Spleen (tissue), 11 donors: ENCODE results near the gene DOCK4. TPM values are rescaled to one million over a fixed set of nuclear protein-coding genes. Genes with fewer than 3 reads are reported as not detected.

Source experiments
- DNase-seq: peaks from one replicate; pipeline ENCODE4 v3.0.0-alpha.2; 2020
- H3K27ac ChIP-seq, 8 donors: fragments of 200-600 bp; sonication (generic) in 7 of 8; 1 replicate in 4 of 8; 2 replicates in 4 of 8; pipeline versions ENCODE4 v1.5.0 to v1.8.0; 2016 to 2021; ENCODE audit warnings: inconsistent platforms in 4 of 8, mild to moderate bottlenecking in 4 of 8, moderate library complexity in 1 of 8
- H3K27me3 ChIP-seq, 7 donors: fragments of 200-600 bp; sonication (generic) in 6 of 7; replicated peaks in 1 of 7; 1 replicate in 4 of 7; 2 replicates in 3 of 7; pipeline versions ENCODE4 v1.5.0 to v1.8.0; 2016 to 2021; ENCODE audit warnings: inconsistent platforms in 3 of 7, mild to moderate bottlenecking in 1 of 7
- H3K36me3 ChIP-seq, 6 donors: fragments of 200-600 bp; sonication (generic) in 5 of 6; 1 replicate in 4 of 6; 2 replicates in 2 of 6; pipeline versions ENCODE4 v1.5.0 to v1.8.0; 2016 to 2021; ENCODE audit warnings: inconsistent platforms in 2 of 6
- H3K4me1 ChIP-seq, 6 donors: fragments of 200-600 bp; sonication (generic) in 5 of 6; 1 replicate in 3 of 6; 2 replicates in 3 of 6; pipeline versions ENCODE4 v1.5.0 to v1.8.0; 2016 to 2021; ENCODE audit warnings: inconsistent platforms in 3 of 6
- H3K4me3 ChIP-seq, 8 donors: fragments of 200-600 bp; sonication (generic) in 7 of 8; 1 replicate in 4 of 8; 2 replicates in 4 of 8; pipeline versions ENCODE4 v1.5.0 to v1.8.0; 2016 to 2021; ENCODE audit warnings: inconsistent platforms in 4 of 8, mild to moderate bottlenecking in 4 of 8, moderate library complexity in 2 of 8
- H3K9me3 ChIP-seq, 8 donors: fragments of 200-600 bp; sonication (generic) in 7 of 8; 1 replicate in 4 of 8; 2 replicates in 4 of 8; pipeline versions ENCODE4 v1.5.0 to v1.8.0; 2016 to 2021; ENCODE audit warnings: inconsistent platforms in 4 of 8
- POLR2A ChIP-seq, 3 donors: fragments of 450-650 bp; IDR thresholded peaks; one replicate each; pipeline ENCODE4 v1.5.1; 2017; ENCODE audit warnings: antibody characterized with exemption in 3 of 3, mild to moderate bottlenecking in 1 of 3
- POLR2AphosphoS5 ChIP-seq, 3 donors: sonication (generic); formaldehyde crosslinking; IDR thresholded peaks; one replicate each; pipeline ENCODE4 v1.5.1; 2017; ENCODE audit warnings: antibody characterized with exemption in 3 of 3
- WGBS, 5 donors: extraction: QIAGEN DNeasy Blood & Tissue Kit in 3 of 5; methylation state at CpG; one replicate each; pipeline versions ENCODE4 v1.1.5 to v1.1.7; 2013 to 2018; 5-methylcytosine and 5-hydroxymethylcytosine counted together
- intact Hi-C: fragments of 100-400 bp; cut with DNase I; formaldehyde crosslinking; loops from one replicate; pipeline ENCODE4 v1.15.0; 2023; ENCODE audit warnings: low total_unique reads
- polyA plus RNA-seq, 3 donors: library from polyadenylated mRNA; stranded (reverse); fragments of 200-250 nt; gene quantifications; one replicate each; pipeline ENCODE4 v1.2.1, GENCODE V29; 2013
- total RNA-seq, 7 donors: library from RNA; depleted of rRNA in 3 of 7; stranded (reverse); fragments of >200 nt in 3 of 7; fragmentation: NEBNext Ultra II Directional in 4 of 7; extraction: Animal tissue kit (Norgen Biotek cat#: 25700) in 4 of 7; gene quantifications; one replicate each; pipeline versions ENCODE4 v1.1.0 to v1.2.1, GENCODE V29; 2016 to 2021
- TF ChIP-seq, protein P1 (sequence below), 11 experiments: fragments of 200-600 bp in 7 of 11; fragments of 450-650 bp in 4 of 11; sonication (generic) in 4 of 11; IDR thresholded peaks in 8 of 11; conservative IDR thresholded peaks in 3 of 11; 1 replicate in 7 of 11; 2 replicates in 4 of 11; pipeline versions ENCODE4 v1.4.0 to v1.8.0; 2016 to 2021; ENCODE audit warnings: antibody characterized with exemption in 11 of 11, inconsistent platforms in 4 of 11, mild to moderate bottlenecking in 1 of 11
- donor health status: healthy with polysubstance abuse.
- donor health status: DM: no; HTN: no; CAD: no; lungs with moderate emphysema.
- donor health status: DM: no; HTN: no; CAD: no.
- donor health status: Bipolar disorder and iron deficiency.
- donor health status: healthy.
- donor health status: DM: no; HTN: no; CAD: no.
- donor health status: DM: yes; HTN: yes; CAD: no.

DOCK4 gene
- total and polyA plus RNA-seq, 10 donors = 1.4 to 26.9 (median 14.2) TPM

DNA sequence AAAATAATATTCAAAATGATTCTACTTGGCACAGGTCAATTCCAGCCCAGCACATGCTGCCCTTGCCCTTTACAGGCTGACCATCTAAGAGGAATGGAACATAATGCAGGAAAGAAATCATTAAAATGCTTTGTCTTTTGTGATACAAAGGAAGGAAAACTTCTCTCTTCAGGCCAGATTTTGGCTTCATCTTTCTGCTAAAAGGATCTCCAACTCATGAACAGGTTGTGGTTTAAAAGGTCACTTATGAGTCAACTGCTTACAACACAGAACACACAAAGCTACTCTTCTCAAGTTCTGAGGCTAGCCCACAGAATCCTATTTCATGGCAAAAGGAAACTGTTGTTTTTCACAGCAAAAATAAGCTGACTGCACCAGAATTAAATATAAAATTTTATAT is 197.1 kb downstream of the DOCK4 start:
- H3K36me3 ChIP-seq = no peaks in the 10 kb centered on the region
- intact Hi-C loops = no loop called here
- no peak for DNase-seq
- TF ChIP-seq POLR2A (IDR thresholded peaks at IDR 0.05) = no peak
- TF ChIP-seq, protein P1, sequence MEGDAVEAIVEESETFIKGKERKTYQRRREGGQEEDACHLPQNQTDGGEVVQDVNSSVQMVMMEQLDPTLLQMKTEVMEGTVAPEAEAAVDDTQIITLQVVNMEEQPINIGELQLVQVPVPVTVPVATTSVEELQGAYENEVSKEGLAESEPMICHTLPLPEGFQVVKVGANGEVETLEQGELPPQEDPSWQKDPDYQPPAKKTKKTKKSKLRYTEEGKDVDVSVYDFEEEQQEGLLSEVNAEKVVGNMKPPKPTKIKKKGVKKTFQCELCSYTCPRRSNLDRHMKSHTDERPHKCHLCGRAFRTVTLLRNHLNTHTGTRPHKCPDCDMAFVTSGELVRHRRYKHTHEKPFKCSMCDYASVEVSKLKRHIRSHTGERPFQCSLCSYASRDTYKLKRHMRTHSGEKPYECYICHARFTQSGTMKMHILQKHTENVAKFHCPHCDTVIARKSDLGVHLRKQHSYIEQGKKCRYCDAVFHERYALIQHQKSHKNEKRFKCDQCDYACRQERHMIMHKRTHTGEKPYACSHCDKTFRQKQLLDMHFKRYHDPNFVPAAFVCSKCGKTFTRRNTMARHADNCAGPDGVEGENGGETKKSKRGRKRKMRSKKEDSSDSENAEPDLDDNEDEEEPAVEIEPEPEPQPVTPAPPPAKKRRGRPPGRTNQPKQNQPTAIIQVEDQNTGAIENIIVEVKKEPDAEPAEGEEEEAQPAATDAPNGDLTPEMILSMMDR (IDR thresholded peaks at IDR 0.05 in 8 of 11, conservative IDR thresholded peaks at IDR 0.05 in 3 of 11) = no peak
- no peak for TF ChIP-seq POLR2AphosphoS5 (IDR thresholded peaks at IDR 0.05)
- no peaks in the 10 kb centered on the region for H3K9me3 ChIP-seq
- H3K27me3 ChIP-seq = no peaks in the 10 kb centered on the region
- no peak overlapping the region for H3K27ac ChIP-seq
- peaks cover 0 to 9% (median 0%) of the 10 kb centered on the region in 6 donors for H3K4me1 ChIP-seq
- no peak overlapping the region for H3K4me3 ChIP-seq

DNA sequence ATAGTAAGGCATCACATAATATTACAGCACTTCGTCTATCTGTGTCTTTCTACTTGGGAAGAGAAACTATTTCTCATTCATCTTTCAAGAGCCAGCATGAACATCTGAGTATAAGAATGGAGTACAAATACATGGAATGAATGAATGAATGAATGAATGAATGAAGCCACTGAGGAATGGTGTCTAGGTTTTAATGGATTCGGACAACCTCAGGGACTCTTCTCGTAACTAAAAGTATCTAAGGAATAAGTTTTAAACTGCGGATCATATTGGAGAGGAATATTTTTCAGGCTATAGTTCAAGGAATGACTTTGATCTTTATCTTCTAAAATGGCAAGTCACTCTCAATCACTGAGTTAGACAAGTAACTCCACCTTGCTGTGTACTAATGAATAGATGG is 199.0 kb downstream of the DOCK4 start:
- intact Hi-C loops = no loop called here
- Histone ChIP-seq H3K9me3 (no peaks in the 10 kb centered on the region), H3K27ac (no peak overlapping the region), H3K4me3 (no peak overlapping the region), H3K27me3 (no peaks in the 10 kb centered on the region), H3K4me1 (peaks cover 0 to 9% (median 0%) of the 10 kb centered on the region in 6 donors), H3K36me3 (no peaks in the 10 kb centered on the region)
- no peak for DNase-seq
- TF ChIP-seq, protein P1 (IDR thresholded peaks at IDR 0.05 in 8 of 11, conservative IDR thresholded peaks at IDR 0.05 in 3 of 11) = no peak
- TF ChIP-seq POLR2A (IDR thresholded peaks at IDR 0.05) (no peak), POLR2AphosphoS5 (IDR thresholded peaks at IDR 0.05) (no peak)
- WGBS, 5 donors = 91 to 96% (median 95%) methylated on average over 4 of the region's 4 CpGs

DNA sequence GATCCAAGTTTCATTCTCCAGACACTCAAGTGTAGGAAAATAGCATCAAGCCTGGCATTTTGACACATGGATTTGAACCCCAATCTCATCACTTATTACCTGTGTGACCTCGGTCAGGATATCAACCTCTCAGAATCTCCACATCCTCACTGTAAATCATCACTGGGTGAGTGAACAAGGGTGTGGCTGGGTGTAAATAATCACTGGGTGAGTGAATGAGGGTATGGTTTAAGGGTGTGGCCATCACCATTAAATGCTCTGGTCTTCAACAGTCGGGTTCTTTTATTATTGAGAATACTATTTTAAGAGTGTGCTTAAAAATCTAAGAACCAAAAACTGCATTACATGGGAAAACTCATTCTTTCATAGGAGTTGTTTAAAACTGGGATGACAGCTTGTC is 200.1 kb downstream of the DOCK4 start:
- Histone ChIP-seq H3K36me3 (no peaks in the 10 kb centered on the region), H3K27me3 (no peaks in the 10 kb centered on the region), H3K4me1 (peaks cover 0 to 6% (median 0%) of the 10 kb centered on the region in 6 donors), H3K27ac (no peak overlapping the region), H3K9me3 (no peaks in the 10 kb centered on the region), H3K4me3 (no peak overlapping the region)
- intact Hi-C loops = no loop called here
- TF ChIP-seq POLR2AphosphoS5 (IDR thresholded peaks at IDR 0.05) (no peak), POLR2A (IDR thresholded peaks at IDR 0.05) (no peak)
- TF ChIP-seq, protein P1 (IDR thresholded peaks at IDR 0.05 in 8 of 11, conservative IDR thresholded peaks at IDR 0.05 in 3 of 11) = no peak
- no peak for DNase-seq
- WGBS, 5 donors = 82 to 97% (median 88%) methylated on average over 2 of the region's 2 CpGs

DNA sequence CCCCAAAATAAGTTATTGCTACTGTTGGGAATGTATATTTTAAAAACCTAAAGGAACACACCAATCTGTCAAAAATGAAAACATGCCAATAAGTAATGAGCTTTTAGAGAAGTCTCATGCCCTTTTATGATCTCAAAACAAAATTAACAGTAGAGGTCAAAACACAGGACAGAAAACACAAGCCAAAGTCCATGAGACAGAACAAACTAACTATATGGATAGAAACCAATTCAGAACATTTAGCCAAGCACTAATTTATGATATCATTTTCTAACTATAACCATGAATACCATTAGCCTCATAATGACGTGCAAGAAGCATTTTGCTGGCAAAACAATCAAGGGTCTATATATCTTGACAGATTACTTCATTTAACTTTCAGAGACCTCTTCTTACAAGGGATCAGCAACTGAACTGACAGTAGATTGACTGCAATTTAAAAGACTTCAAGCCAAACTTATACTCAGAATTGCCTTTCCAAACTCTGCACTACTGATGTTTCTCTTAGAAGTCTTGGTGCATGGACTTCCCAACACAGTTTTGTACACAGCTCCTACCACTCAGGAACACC is 200.9 kb downstream of the DOCK4 start:
- 76 to 82% (median 80%) methylated on average over 1 of the region's 1 CpG for WGBS, 5 donors
- H3K27me3 ChIP-seq = no peaks in the 10 kb centered on the region
- no peak overlapping the region for H3K27ac ChIP-seq
- DNase-seq = no peak
- no peak for TF ChIP-seq POLR2A (IDR thresholded peaks at IDR 0.05)
- no peak for TF ChIP-seq POLR2AphosphoS5 (IDR thresholded peaks at IDR 0.05)
- TF ChIP-seq, protein P1 (IDR thresholded peaks at IDR 0.05 in 8 of 11, conservative IDR thresholded peaks at IDR 0.05 in 3 of 11) = no peak
- H3K4me3 ChIP-seq = no peak overlapping the region
- H3K9me3 ChIP-seq = no peaks in the 10 kb centered on the region
- no peaks in the 10 kb centered on the region for H3K36me3 ChIP-seq
- no peaks in the 10 kb centered on the region for H3K4me1 ChIP-seq
- intact Hi-C loops = no loop called here
